ENCODE results near the gene ITGB6.

ITGB6 gene

GRCh38 chr2:160168878-160169277, 31.2 kb downstream of the ITGB6 start:
- H3K27me3 ChIP-seq: no peaks in the 10 kb centered on the region
- H3K27ac ChIP-seq: no peak overlapping the region
- TF ChIP-seq, protein P1, sequence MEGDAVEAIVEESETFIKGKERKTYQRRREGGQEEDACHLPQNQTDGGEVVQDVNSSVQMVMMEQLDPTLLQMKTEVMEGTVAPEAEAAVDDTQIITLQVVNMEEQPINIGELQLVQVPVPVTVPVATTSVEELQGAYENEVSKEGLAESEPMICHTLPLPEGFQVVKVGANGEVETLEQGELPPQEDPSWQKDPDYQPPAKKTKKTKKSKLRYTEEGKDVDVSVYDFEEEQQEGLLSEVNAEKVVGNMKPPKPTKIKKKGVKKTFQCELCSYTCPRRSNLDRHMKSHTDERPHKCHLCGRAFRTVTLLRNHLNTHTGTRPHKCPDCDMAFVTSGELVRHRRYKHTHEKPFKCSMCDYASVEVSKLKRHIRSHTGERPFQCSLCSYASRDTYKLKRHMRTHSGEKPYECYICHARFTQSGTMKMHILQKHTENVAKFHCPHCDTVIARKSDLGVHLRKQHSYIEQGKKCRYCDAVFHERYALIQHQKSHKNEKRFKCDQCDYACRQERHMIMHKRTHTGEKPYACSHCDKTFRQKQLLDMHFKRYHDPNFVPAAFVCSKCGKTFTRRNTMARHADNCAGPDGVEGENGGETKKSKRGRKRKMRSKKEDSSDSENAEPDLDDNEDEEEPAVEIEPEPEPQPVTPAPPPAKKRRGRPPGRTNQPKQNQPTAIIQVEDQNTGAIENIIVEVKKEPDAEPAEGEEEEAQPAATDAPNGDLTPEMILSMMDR (IDR thresholded peaks at IDR 0.05): no peak
- no peaks in the 10 kb centered on the region for H3K36me3 ChIP-seq
- H3K4me3 ChIP-seq (ENCODE audit: low read depth in 1 of 2, low read length in 1 of 2): no peak overlapping the region
- H3K9me3 ChIP-seq: no peaks in the 10 kb centered on the region
- H3K4me1 ChIP-seq (ENCODE audit: control insufficient read depth in 1 of 2, insufficient read depth in 1 of 2, low read depth in 1 of 2, low read length in 1 of 2): no peaks in the 10 kb centered on the region

DNA sequence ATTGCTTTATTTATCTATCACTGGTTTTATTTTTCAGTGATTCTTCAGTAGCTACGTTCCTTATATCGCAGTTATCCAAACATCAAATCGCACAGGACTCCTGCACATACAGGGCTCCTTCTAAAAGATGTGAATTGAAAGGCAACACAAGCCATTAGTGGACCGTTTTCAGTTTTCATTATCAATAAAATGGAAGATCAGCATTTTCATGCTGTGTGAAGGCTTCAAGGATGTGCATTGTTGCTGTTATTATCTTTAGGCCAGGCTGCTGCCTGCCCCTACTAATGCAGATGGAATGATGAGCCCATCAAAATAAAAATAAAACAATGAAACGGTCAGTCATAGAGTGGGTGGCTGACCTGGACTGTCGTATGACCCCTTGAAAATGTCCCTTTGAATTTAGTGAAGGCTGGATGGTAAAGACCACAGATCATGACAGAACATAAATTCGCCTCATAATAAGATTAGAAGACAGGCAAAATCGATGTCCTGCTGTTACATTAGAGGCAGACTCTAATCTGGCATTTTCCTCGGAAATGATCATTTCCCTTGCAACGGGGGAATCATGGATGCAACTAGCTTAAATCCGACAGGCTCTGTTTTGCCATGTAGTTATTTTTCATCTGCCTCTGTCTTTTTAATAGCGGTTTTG, 32.9 kb downstream of the ITGB6 start:
- no peaks in the 10 kb centered on the region for H3K36me3 ChIP-seq
- H3K27me3 ChIP-seq: no peaks in the 10 kb centered on the region
- no peak overlapping the region for H3K27ac ChIP-seq
- no peaks in the 10 kb centered on the region for H3K4me1 ChIP-seq (ENCODE audit: control insufficient read depth in 1 of 2, insufficient read depth in 1 of 2, low read depth in 1 of 2, low read length in 1 of 2)
- no peaks in the 10 kb centered on the region for H3K9me3 ChIP-seq
- TF ChIP-seq, protein P1 (IDR thresholded peaks at IDR 0.05): no peak
- no peak overlapping the region for H3K4me3 ChIP-seq (ENCODE audit: low read depth in 1 of 2, low read length in 1 of 2)

DNA sequence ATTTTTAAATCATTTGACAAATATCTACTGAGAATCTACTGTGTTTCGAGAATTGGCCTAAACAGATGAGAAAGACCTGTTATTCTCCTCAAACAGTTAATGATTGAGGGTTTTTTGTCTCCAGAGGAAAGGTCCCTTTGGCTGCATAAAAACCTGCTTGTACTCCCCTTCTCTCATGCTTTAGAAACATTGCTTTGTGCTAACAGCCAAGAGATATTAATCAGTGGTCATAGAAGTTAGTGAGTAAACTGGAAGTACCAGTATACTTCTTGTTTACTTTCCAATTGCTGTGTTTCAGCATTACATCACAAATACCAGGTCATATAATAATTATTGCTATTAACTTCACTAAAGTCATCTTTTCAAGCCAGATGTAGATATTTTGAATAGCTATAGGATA, 34.1 kb downstream of the ITGB6 start:
- Histone ChIP-seq H3K9me3 (no peaks in the 10 kb centered on the region), H3K36me3 (no peaks in the 10 kb centered on the region), H3K4me3 (ENCODE audit: low read depth in 1 of 2, low read length in 1 of 2) (no peak overlapping the region), H3K27me3 (no peaks in the 10 kb centered on the region), H3K4me1 (ENCODE audit: control insufficient read depth in 1 of 2, insufficient read depth in 1 of 2, low read depth in 1 of 2, low read length in 1 of 2) (no peaks in the 10 kb centered on the region), H3K27ac (no peak overlapping the region)
- TF ChIP-seq, protein P1 (IDR thresholded peaks at IDR 0.05): no peak

DNA sequence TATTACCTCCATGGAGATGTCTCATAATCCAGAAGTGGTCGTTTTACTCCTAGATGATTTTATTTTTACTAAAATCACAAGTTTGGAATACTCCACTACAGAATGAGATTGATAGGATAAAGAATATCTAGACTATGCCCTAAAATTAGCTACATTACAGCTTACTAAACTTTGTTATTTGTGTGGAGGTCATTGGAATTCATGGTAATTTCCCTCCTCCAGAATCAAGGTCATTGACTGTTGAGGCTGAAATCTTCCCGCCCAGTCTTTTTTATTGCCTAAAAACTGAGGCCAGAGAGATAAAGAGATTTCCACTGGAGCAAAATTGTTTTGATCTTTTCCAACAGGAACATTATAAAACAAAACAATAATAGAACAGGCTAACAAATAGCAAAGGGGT, 35.0 kb downstream of the ITGB6 start:
- no peaks in the 10 kb centered on the region for H3K4me1 ChIP-seq (ENCODE audit: control insufficient read depth in 1 of 2, insufficient read depth in 1 of 2, low read depth in 1 of 2, low read length in 1 of 2)
- H3K27me3 ChIP-seq: no peaks in the 10 kb centered on the region
- TF ChIP-seq, protein P1 (IDR thresholded peaks at IDR 0.05): no peak
- no peak overlapping the region for H3K4me3 ChIP-seq (ENCODE audit: low read depth in 1 of 2, low read length in 1 of 2)
- H3K27ac ChIP-seq: no peak overlapping the region
- no peaks in the 10 kb centered on the region for H3K9me3 ChIP-seq
- no peaks in the 10 kb centered on the region for H3K36me3 ChIP-seq

GRCh38 chr2:160157861-160158829, 41.9 kb downstream of the ITGB6 start:
- TF ChIP-seq, protein P1 (IDR thresholded peaks at IDR 0.05): no peak
- no peaks in the 10 kb centered on the region for H3K36me3 ChIP-seq
- H3K27me3 ChIP-seq: no peaks in the 10 kb centered on the region
- no peaks in the 10 kb centered on the region for H3K9me3 ChIP-seq
- H3K4me1 ChIP-seq (ENCODE audit: control insufficient read depth in 1 of 2, insufficient read depth in 1 of 2, low read depth in 1 of 2, low read length in 1 of 2): no peaks in the 10 kb centered on the region
- H3K27ac ChIP-seq: no peak overlapping the region
- no peak overlapping the region for H3K4me3 ChIP-seq (ENCODE audit: low read depth in 1 of 2, low read length in 1 of 2)

Data from neutrophil (primary cell).